ENCODE measurements around the gene CAMK1D. TPM values are rescaled to one million over a fixed set of nuclear protein-coding genes. Genes with fewer than 3 reads are reported as not detected.
A peak's percentile ranks its signal among the peaks of the same experiment; 100 is the strongest.

Gene CAMK1D
- total RNA-seq, 2 donors from 2014 or later = 4.8 to 14.5 TPM

GRCh38 chr10:12583891-12584595, 234.7 kb downstream of the CAMK1D start:
- no peak for TF ChIP-seq POLR2AphosphoS5 (IDR thresholded peaks at IDR 0.05)
- intact Hi-C loops (cut with DNase I) = no loop called here
- Histone ChIP-seq H3K27ac (no peak overlapping the region), H3K4me3 (no peak overlapping the region), H3K36me3 (no peaks in the 10 kb centered on the region), H3K9me3 (no peaks in the 10 kb centered on the region), H3K27me3 (replicated peaks; ENCODE audit: insufficient read depth) (no peaks in the 10 kb centered on the region), H3K4me1 (replicated peaks) (no peaks in the 10 kb centered on the region)
- WGBS = 95% methylated on average over 5 of the region's 5 CpGs
- DNase-seq (ENCODE audit: low spot score) = no peak

- peak; percentile 13 for DNase-seq (ENCODE audit: low spot score)
- intact Hi-C loops (cut with DNase I) = no loop called here
- Histone ChIP-seq H3K4me1 (replicated peaks) (no peaks in the 10 kb centered on the region), H3K27me3 (replicated peaks; ENCODE audit: insufficient read depth) (no peaks in the 10 kb centered on the region), H3K9me3 (no peaks in the 10 kb centered on the region), H3K36me3 (no peaks in the 10 kb centered on the region), H3K27ac (no peak overlapping the region), H3K4me3 (no peak overlapping the region)
- TF ChIP-seq POLR2AphosphoS5 (IDR thresholded peaks at IDR 0.05) = peak; percentile 16
- TF ChIP-seq CTCF (IDR thresholded peaks at IDR 0.05) = no peak
- no peak for TF ChIP-seq POLR2A (IDR thresholded peaks at IDR 0.05)
- WGBS = 44% methylated on average over 4 of the region's 4 CpGs
Observed at GRCh38 chr10:12586741-12587140, 237.4 kb downstream of the CAMK1D start.

GRCh38 chr10:12587451-12587888, 238.1 kb downstream of the CAMK1D start:
- 31% methylated on average over 4 of the region's 4 CpGs for WGBS
- DNase-seq (ENCODE audit: low spot score) = no peak
- intact Hi-C loops (cut with DNase I) = no loop called here
- no peaks in the 10 kb centered on the region for H3K4me1 ChIP-seq (replicated peaks)
- no peaks in the 10 kb centered on the region for H3K36me3 ChIP-seq
- H3K4me3 ChIP-seq = no peak overlapping the region
- no peak overlapping the region for H3K27ac ChIP-seq
- TF ChIP-seq CTCF (IDR thresholded peaks at IDR 0.05) (no peak), POLR2A (IDR thresholded peaks at IDR 0.05) (no peak), POLR2AphosphoS5 (IDR thresholded peaks at IDR 0.05) (no peak)
- no peaks in the 10 kb centered on the region for H3K27me3 ChIP-seq (replicated peaks; ENCODE audit: insufficient read depth)
- no peaks in the 10 kb centered on the region for H3K9me3 ChIP-seq

GRCh38 chr10:12588091-12588860, 238.9 kb downstream of the CAMK1D start:
- no peaks in the 10 kb centered on the region for H3K9me3 ChIP-seq
- no peaks in the 10 kb centered on the region for H3K4me1 ChIP-seq (replicated peaks)
- TF ChIP-seq POLR2AphosphoS5 (IDR thresholded peaks at IDR 0.05) (no peak), POLR2A (IDR thresholded peaks at IDR 0.05) (no peak)
- H3K27ac ChIP-seq = no peak overlapping the region
- WGBS = 27% methylated on average over 12 of the region's 12 CpGs
- no peak overlapping the region for H3K4me3 ChIP-seq
- no peaks in the 10 kb centered on the region for H3K27me3 ChIP-seq (replicated peaks; ENCODE audit: insufficient read depth)
- intact Hi-C loops (cut with DNase I) = no loop called here
- no peak for DNase-seq (ENCODE audit: low spot score)
- H3K36me3 ChIP-seq = no peaks in the 10 kb centered on the region

GRCh38 chr10:12589291-12589690, 239.9 kb downstream of the CAMK1D start:
- Histone ChIP-seq H3K9me3 (no peaks in the 10 kb centered on the region), H3K36me3 (no peaks in the 10 kb centered on the region), H3K4me3 (no peak overlapping the region), H3K27ac (no peak overlapping the region), H3K4me1 (replicated peaks) (no peaks in the 10 kb centered on the region), H3K27me3 (replicated peaks; ENCODE audit: insufficient read depth) (no peaks in the 10 kb centered on the region)
- intact Hi-C loops (cut with DNase I) = no loop called here
- TF ChIP-seq POLR2AphosphoS5 (IDR thresholded peaks at IDR 0.05) (no peak), POLR2A (IDR thresholded peaks at IDR 0.05) (no peak), CTCF (IDR thresholded peaks at IDR 0.05) (no peak)
- no peak for DNase-seq (ENCODE audit: low spot score)
- WGBS = 67% methylated on average over 8 of the region's 8 CpGs
